Measurements from ENCODE around the gene C14orf132. TPM values are rescaled to one million over a fixed set of nuclear protein-coding genes. Genes with fewer than 3 reads are reported as not detected.

The C14orf132 gene
- polyA plus RNA-seq, 1 donor (not counting 4 experiments of a cell fraction or from before 2014, with no cell fraction given), result 1.3 TPM

DNA sequence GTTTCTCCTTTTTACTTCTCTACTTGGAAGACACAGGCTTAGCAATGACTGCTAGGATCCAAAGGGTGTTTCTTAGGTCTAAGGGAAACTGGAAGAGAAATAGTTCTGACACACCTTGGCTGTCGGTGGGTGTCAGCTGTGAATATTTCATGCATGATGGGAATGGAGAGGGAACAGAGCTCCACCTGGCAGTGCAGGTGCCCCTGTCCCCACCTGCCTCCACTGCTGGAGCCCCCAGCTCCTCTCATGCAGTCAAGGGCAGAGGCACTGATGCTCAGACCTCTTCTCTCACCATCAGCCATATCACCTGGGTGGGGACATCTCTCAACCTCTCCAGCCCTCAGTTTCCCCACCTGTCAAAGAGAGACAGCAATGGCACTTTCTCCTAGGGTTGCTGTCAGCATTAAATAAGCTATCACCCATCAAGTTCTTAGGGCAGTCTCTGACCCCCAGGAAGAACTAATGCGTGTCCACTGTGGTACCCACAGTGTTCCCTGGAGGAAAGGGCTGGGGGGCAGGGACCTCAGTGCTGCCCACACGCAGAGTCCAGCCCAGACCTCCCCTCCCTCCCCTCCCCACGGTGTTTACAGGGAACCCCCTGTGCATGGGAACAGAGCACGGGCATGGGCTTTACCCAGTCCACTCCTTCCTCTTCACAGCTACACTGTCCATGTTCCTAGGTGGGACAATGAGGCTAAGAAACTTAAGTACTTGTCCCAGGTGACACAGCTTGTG, 69.1 kb downstream of the C14orf132 start:
- dilution Hi-C loops (cut with MboI; ENCODE audit: extremely low pct_ligation_motif_present, low sequenced_read_pairs), result no loop called here
- H3K36me3 ChIP-seq (ENCODE audit: control insufficient read depth in 2 of 2, extremely low read depth in 1 of 2, insufficient read depth in 2 of 2, low read length in 2 of 2), result no peaks in the 10 kb centered on the region
- TF ChIP-seq EZH2 (IDR thresholded peaks at IDR 0.05; ENCODE audit: low read length), result no peak
- TF ChIP-seq, protein P1, sequence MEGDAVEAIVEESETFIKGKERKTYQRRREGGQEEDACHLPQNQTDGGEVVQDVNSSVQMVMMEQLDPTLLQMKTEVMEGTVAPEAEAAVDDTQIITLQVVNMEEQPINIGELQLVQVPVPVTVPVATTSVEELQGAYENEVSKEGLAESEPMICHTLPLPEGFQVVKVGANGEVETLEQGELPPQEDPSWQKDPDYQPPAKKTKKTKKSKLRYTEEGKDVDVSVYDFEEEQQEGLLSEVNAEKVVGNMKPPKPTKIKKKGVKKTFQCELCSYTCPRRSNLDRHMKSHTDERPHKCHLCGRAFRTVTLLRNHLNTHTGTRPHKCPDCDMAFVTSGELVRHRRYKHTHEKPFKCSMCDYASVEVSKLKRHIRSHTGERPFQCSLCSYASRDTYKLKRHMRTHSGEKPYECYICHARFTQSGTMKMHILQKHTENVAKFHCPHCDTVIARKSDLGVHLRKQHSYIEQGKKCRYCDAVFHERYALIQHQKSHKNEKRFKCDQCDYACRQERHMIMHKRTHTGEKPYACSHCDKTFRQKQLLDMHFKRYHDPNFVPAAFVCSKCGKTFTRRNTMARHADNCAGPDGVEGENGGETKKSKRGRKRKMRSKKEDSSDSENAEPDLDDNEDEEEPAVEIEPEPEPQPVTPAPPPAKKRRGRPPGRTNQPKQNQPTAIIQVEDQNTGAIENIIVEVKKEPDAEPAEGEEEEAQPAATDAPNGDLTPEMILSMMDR (optimal IDR thresholded peaks at IDR 0.05 in 1 of 3, IDR thresholded peaks at IDR 0.05 in 1 of 3, conservative IDR thresholded peaks at IDR 0.05 in 1 of 3; ENCODE audit: extremely low read depth in 1 of 3, insufficient read depth in 2 of 3, low read length in 3 of 3), result peak in 2 of 3 experiments; percentile 26 to 54

DNA sequence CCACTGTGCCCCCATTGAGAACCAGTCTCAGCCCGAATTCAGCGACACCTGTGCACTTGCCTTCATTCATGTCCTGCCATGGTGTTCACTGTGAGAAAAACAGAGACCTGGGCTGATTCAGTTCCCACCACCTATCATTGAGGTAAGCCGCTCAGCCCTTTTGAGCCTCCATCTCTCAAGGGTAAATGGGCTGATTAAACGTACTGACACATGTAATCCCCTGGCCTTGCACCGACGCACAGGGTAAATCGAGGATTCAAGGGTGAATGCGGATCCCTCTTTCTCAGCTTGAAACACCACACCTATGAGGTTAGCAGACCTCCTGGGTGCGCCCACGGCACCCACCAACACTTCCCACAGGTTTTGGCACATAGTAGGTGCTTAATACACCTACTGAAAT, 69.7 kb downstream of the C14orf132 start:
- Histone ChIP-seq H3K4me2 (ENCODE audit: control insufficient read depth, extremely low read depth, insufficient read depth, low read depth, low read length) (no peak overlapping the region), H3K27me3 (ENCODE audit: control insufficient read depth, extremely low read depth, insufficient read depth, low read length) (peaks cover 7% of the 10 kb centered on the region), H3K27ac (ENCODE audit: control insufficient read depth, insufficient read depth, low read length) (no peak overlapping the region), H2AFZ (ENCODE audit: control insufficient read depth, low read length) (no peak overlapping the region), H3K4me3 (ENCODE audit: control insufficient read depth in 2 of 3, extremely low read depth in 1 of 3, insufficient read depth in 2 of 3, low read depth in 1 of 3, low read length in 3 of 3) (no peak overlapping the region), H3K9me3 (ENCODE audit: control insufficient read depth, low read depth, low read length) (no peaks in the 10 kb centered on the region), H3K79me2 (ENCODE audit: control insufficient read depth, insufficient read depth, low read length) (no peaks in the 10 kb centered on the region), H3K4me1 (ENCODE audit: control insufficient read depth, extremely low read depth, insufficient read depth, low read length) (no peaks in the 10 kb centered on the region), H3K9me1 (ENCODE audit: control insufficient read depth, extremely low read depth, insufficient read depth, low read length) (no peaks in the 10 kb centered on the region), H3K9ac (ENCODE audit: control insufficient read depth, extremely low read depth, insufficient read depth, low read length) (no peak overlapping the region), H4K20me1 (ENCODE audit: control insufficient read depth, extremely low read depth, insufficient read depth, low read length) (no peaks in the 10 kb centered on the region), H3K36me3 (ENCODE audit: control insufficient read depth in 2 of 2, extremely low read depth in 1 of 2, insufficient read depth in 2 of 2, low read length in 2 of 2) (no peaks in the 10 kb centered on the region)
- DNase-seq (ENCODE audit: low read depth, low spot score), result no peak
- dilution Hi-C loops (cut with MboI; ENCODE audit: extremely low pct_ligation_motif_present, low sequenced_read_pairs), result no loop called here
- TF ChIP-seq EZH2 (IDR thresholded peaks at IDR 0.05; ENCODE audit: low read length), result no peak
- TF ChIP-seq, protein P1 (optimal IDR thresholded peaks at IDR 0.05 in 1 of 3, IDR thresholded peaks at IDR 0.05 in 1 of 3, conservative IDR thresholded peaks at IDR 0.05 in 1 of 3; ENCODE audit: extremely low read depth in 1 of 3, insufficient read depth in 2 of 3, low read length in 3 of 3), result no peak
- FAIRE-seq, result no peak

More for the DNA sequence above, 69.1 kb downstream of the C14orf132 start:
- Histone ChIP-seq H3K79me2 (ENCODE audit: control insufficient read depth, insufficient read depth, low read length) (no peaks in the 10 kb centered on the region), H3K4me3 (ENCODE audit: control insufficient read depth in 2 of 3, extremely low read depth in 1 of 3, insufficient read depth in 2 of 3, low read depth in 1 of 3, low read length in 3 of 3) (no peak overlapping the region), H3K9me1 (ENCODE audit: control insufficient read depth, extremely low read depth, insufficient read depth, low read length) (no peaks in the 10 kb centered on the region), H4K20me1 (ENCODE audit: control insufficient read depth, extremely low read depth, insufficient read depth, low read length) (no peaks in the 10 kb centered on the region), H3K27ac (ENCODE audit: control insufficient read depth, insufficient read depth, low read length) (no peak overlapping the region), H3K4me1 (ENCODE audit: control insufficient read depth, extremely low read depth, insufficient read depth, low read length) (no peaks in the 10 kb centered on the region), H3K4me2 (ENCODE audit: control insufficient read depth, extremely low read depth, insufficient read depth, low read depth, low read length) (no peak overlapping the region), H3K9me3 (ENCODE audit: control insufficient read depth, low read depth, low read length) (no peaks in the 10 kb centered on the region), H3K9ac (ENCODE audit: control insufficient read depth, extremely low read depth, insufficient read depth, low read length) (no peak overlapping the region), H3K27me3 (ENCODE audit: control insufficient read depth, extremely low read depth, insufficient read depth, low read length) (peaks cover 7% of the 10 kb centered on the region), H2AFZ (ENCODE audit: control insufficient read depth, low read length) (no peak overlapping the region)
- DNase-seq (ENCODE audit: low read depth, low spot score) (no peak), FAIRE-seq (no peak)

All from keratinocyte (primary cell).